ENCODE results near the gene GJC1.

The GJC1 gene

GRCh38 chr17:44829523-44830358, at the start of gene GJC1:
Gene GJC1 (minus strand): TSS chr17:44830287. CDS start chr17:44805817, 24,470 bp downstream.
- H3K4me1 ChIP-seq (ENCODE audit: insufficient read depth, low read length) = peaks cover 23% of the 10 kb centered on the region
- H3K36me3 ChIP-seq (ENCODE audit: insufficient read depth, low read length) = peaks cover 6% of the 10 kb centered on the region
- peak within 1 kb of the TSS; percentile 96 for H2AFZ ChIP-seq (ENCODE audit: low read depth, low read length)
- no peaks in the 10 kb centered on the region for H3K9me3 ChIP-seq (ENCODE audit: low read length)
- peak within 1 kb of the TSS; percentile 100 for H3K4me3 ChIP-seq (ENCODE audit: low read length)
- no peaks in the 10 kb centered on the region for H3K27me3 ChIP-seq (ENCODE audit: insufficient read depth, low read length)

GRCh38 chr17:44879376-44879775, 49.3 kb upstream of the GJC1 start:
- H3K4me3 ChIP-seq (ENCODE audit: low read length) = no peak overlapping the region
- no peaks in the 10 kb centered on the region for H3K27me3 ChIP-seq (ENCODE audit: insufficient read depth, low read length)
- H3K9me3 ChIP-seq (ENCODE audit: low read length) = no peaks in the 10 kb centered on the region
- H3K36me3 ChIP-seq (ENCODE audit: insufficient read depth, low read length) = peaks cover 81% of the 10 kb centered on the region
- H3K4me1 ChIP-seq (ENCODE audit: insufficient read depth, low read length) = no peaks in the 10 kb centered on the region
- H2AFZ ChIP-seq (ENCODE audit: low read depth, low read length) = no peak overlapping the region

- H3K4me1 ChIP-seq (ENCODE audit: insufficient read depth, low read length) = no peaks in the 10 kb centered on the region
- H2AFZ ChIP-seq (ENCODE audit: low read depth, low read length) = no peak overlapping the region
- H3K9me3 ChIP-seq (ENCODE audit: low read length) = no peaks in the 10 kb centered on the region
- no peaks in the 10 kb centered on the region for H3K27me3 ChIP-seq (ENCODE audit: insufficient read depth, low read length)
- no peak overlapping the region for H3K4me3 ChIP-seq (ENCODE audit: low read length)
- peaks cover 80% of the 10 kb centered on the region for H3K36me3 ChIP-seq (ENCODE audit: insufficient read depth, low read length)
These were observed 48.6 kb upstream of the GJC1 start for GRCh38 chr17:44878627-44879221.

GRCh38 chr17:44877121-44877520, 47.0 kb upstream of the GJC1 start:
- Histone ChIP-seq H3K9me3 (ENCODE audit: low read length) (no peaks in the 10 kb centered on the region), H3K4me1 (ENCODE audit: insufficient read depth, low read length) (no peaks in the 10 kb centered on the region), H2AFZ (ENCODE audit: low read depth, low read length) (no peak overlapping the region), H3K36me3 (ENCODE audit: insufficient read depth, low read length) (peaks cover 78% of the 10 kb centered on the region), H3K27me3 (ENCODE audit: insufficient read depth, low read length) (no peaks in the 10 kb centered on the region), H3K4me3 (ENCODE audit: low read length) (no peak overlapping the region)

GRCh38 chr17:44875761-44876160, 45.7 kb upstream of the GJC1 start:
- Histone ChIP-seq H2AFZ (ENCODE audit: low read depth, low read length) (no peak overlapping the region), H3K27me3 (ENCODE audit: insufficient read depth, low read length) (no peaks in the 10 kb centered on the region), H3K9me3 (ENCODE audit: low read length) (no peaks in the 10 kb centered on the region), H3K36me3 (ENCODE audit: insufficient read depth, low read length) (peaks cover 73% of the 10 kb centered on the region), H3K4me3 (ENCODE audit: low read length) (no peak overlapping the region), H3K4me1 (ENCODE audit: insufficient read depth, low read length) (no peaks in the 10 kb centered on the region)

GRCh38 chr17:44872131-44872768, 42.2 kb upstream of the GJC1 start:
- Histone ChIP-seq H3K4me1 (ENCODE audit: insufficient read depth, low read length) (no peaks in the 10 kb centered on the region), H3K27me3 (ENCODE audit: insufficient read depth, low read length) (no peaks in the 10 kb centered on the region), H3K9me3 (ENCODE audit: low read length) (no peaks in the 10 kb centered on the region), H3K36me3 (ENCODE audit: insufficient read depth, low read length) (peaks cover 75% of the 10 kb centered on the region), H3K4me3 (ENCODE audit: low read length) (no peak overlapping the region), H2AFZ (ENCODE audit: low read depth, low read length) (no peak overlapping the region)

GRCh38 chr17:44871556-44871955, 41.5 kb upstream of the GJC1 start:
- no peaks in the 10 kb centered on the region for H3K4me1 ChIP-seq (ENCODE audit: insufficient read depth, low read length)
- H3K9me3 ChIP-seq (ENCODE audit: low read length) = no peaks in the 10 kb centered on the region
- no peak overlapping the region for H2AFZ ChIP-seq (ENCODE audit: low read depth, low read length)
- H3K36me3 ChIP-seq (ENCODE audit: insufficient read depth, low read length) = peaks cover 74% of the 10 kb centered on the region
- H3K27me3 ChIP-seq (ENCODE audit: insufficient read depth, low read length) = no peaks in the 10 kb centered on the region
- H3K4me3 ChIP-seq (ENCODE audit: low read length) = no peak overlapping the region

GRCh38 chr17:44867841-44868240, 37.8 kb upstream of the GJC1 start:
- Histone ChIP-seq H3K27me3 (ENCODE audit: insufficient read depth, low read length) (no peaks in the 10 kb centered on the region), H3K36me3 (ENCODE audit: insufficient read depth, low read length) (peaks cover 65% of the 10 kb centered on the region), H2AFZ (ENCODE audit: low read depth, low read length) (no peak overlapping the region), H3K4me3 (ENCODE audit: low read length) (no peak overlapping the region), H3K4me1 (ENCODE audit: insufficient read depth, low read length) (no peaks in the 10 kb centered on the region), H3K9me3 (ENCODE audit: low read length) (no peaks in the 10 kb centered on the region)

- Histone ChIP-seq H3K36me3 (ENCODE audit: insufficient read depth, low read length) (peaks cover 67% of the 10 kb centered on the region), H3K27me3 (ENCODE audit: insufficient read depth, low read length) (no peaks in the 10 kb centered on the region), H2AFZ (ENCODE audit: low read depth, low read length) (no peak overlapping the region), H3K4me3 (ENCODE audit: low read length) (no peak overlapping the region), H3K9me3 (ENCODE audit: low read length) (no peaks in the 10 kb centered on the region), H3K4me1 (ENCODE audit: insufficient read depth, low read length) (no peaks in the 10 kb centered on the region)
These were observed 35.8 kb upstream of the GJC1 start for GRCh38 chr17:44865931-44866330.

GRCh38 chr17:44865231-44865660, 35.2 kb upstream of the GJC1 start:
- no peaks in the 10 kb centered on the region for H3K9me3 ChIP-seq (ENCODE audit: low read length)
- H2AFZ ChIP-seq (ENCODE audit: low read depth, low read length) = no peak overlapping the region
- H3K36me3 ChIP-seq (ENCODE audit: insufficient read depth, low read length) = peaks cover 70% of the 10 kb centered on the region
- H3K4me1 ChIP-seq (ENCODE audit: insufficient read depth, low read length) = no peaks in the 10 kb centered on the region
- no peak overlapping the region for H3K4me3 ChIP-seq (ENCODE audit: low read length)
- no peaks in the 10 kb centered on the region for H3K27me3 ChIP-seq (ENCODE audit: insufficient read depth, low read length)

GRCh38 chr17:44864831-44865230, 34.7 kb upstream of the GJC1 start:
- Histone ChIP-seq H3K4me3 (ENCODE audit: low read length) (no peak overlapping the region), H2AFZ (ENCODE audit: low read depth, low read length) (no peak overlapping the region), H3K36me3 (ENCODE audit: insufficient read depth, low read length) (peaks cover 70% of the 10 kb centered on the region), H3K4me1 (ENCODE audit: insufficient read depth, low read length) (no peaks in the 10 kb centered on the region), H3K27me3 (ENCODE audit: insufficient read depth, low read length) (no peaks in the 10 kb centered on the region), H3K9me3 (ENCODE audit: low read length) (no peaks in the 10 kb centered on the region)

- Histone ChIP-seq H2AFZ (ENCODE audit: low read depth, low read length) (no peak overlapping the region), H3K36me3 (ENCODE audit: insufficient read depth, low read length) (peaks cover 72% of the 10 kb centered on the region), H3K4me1 (ENCODE audit: insufficient read depth, low read length) (no peaks in the 10 kb centered on the region), H3K27me3 (ENCODE audit: insufficient read depth, low read length) (no peaks in the 10 kb centered on the region), H3K9me3 (ENCODE audit: low read length) (no peaks in the 10 kb centered on the region), H3K4me3 (ENCODE audit: low read length) (no peak overlapping the region)
These were observed 33.2 kb upstream of the GJC1 start for GRCh38 chr17:44863061-44863918.
